22Rv1 (cell line): ENCODE results near the gene CAMK4.

Experiments
- ZFX ChIP-seq: fragments of 450-650 bp; IDR thresholded peaks from 2 replicates; pipeline ENCODE4 v1.6.1; 2017; ENCODE audit warnings: antibody characterized with exemption, borderline replicate concordance
- TF ChIP-seq, protein P1 (sequence below): fragments of 450-650 bp; IDR thresholded peaks from 2 replicates; pipeline ENCODE4 v1.5.1; 2017; ENCODE audit warnings: mild to moderate bottlenecking

DNA sequence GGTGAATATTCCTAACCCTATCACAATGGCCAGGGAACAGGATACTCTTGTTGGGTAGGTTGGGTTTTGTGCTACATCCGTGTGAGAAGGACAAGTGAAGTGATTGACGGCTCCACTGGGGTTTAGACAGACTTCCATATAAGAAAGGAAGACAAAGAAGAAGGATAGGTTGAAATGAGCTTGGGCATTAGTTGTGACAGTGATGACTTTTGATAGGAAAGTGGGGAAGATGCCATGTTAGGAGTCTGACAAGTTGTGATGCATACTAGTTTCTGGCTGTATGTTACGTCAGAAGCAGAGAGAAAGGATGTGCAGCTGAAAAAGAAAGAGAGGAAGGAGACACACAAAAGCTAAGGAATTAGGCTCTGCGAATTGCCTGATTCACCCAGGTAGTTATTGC lies 150.2 kb downstream of the CAMK4 start:
- TF ChIP-seq, protein P1, sequence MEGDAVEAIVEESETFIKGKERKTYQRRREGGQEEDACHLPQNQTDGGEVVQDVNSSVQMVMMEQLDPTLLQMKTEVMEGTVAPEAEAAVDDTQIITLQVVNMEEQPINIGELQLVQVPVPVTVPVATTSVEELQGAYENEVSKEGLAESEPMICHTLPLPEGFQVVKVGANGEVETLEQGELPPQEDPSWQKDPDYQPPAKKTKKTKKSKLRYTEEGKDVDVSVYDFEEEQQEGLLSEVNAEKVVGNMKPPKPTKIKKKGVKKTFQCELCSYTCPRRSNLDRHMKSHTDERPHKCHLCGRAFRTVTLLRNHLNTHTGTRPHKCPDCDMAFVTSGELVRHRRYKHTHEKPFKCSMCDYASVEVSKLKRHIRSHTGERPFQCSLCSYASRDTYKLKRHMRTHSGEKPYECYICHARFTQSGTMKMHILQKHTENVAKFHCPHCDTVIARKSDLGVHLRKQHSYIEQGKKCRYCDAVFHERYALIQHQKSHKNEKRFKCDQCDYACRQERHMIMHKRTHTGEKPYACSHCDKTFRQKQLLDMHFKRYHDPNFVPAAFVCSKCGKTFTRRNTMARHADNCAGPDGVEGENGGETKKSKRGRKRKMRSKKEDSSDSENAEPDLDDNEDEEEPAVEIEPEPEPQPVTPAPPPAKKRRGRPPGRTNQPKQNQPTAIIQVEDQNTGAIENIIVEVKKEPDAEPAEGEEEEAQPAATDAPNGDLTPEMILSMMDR, result no peak
- no peak for TF ChIP-seq ZFX
